H9 (cell line): ENCODE measurements around the gene SLC44A1. TPM values are rescaled to one million over a fixed set of nuclear protein-coding genes. Genes with fewer than 3 reads are reported as not detected.

ENCODE experiments used
- DNase-seq: peaks from one replicate; pipeline ENCODE4 v3.0.0-alpha.2; 2017
- H2AFZ ChIP-seq: one replicate; pipeline ENCODE4 v1.6.1; 2013; ENCODE audit warnings: mild to moderate bottlenecking, low read length, control low read depth, moderate library complexity
- H2AK5ac ChIP-seq: 2 replicates; pipeline ENCODE4 v1.6.1; 2013; ENCODE audit warnings: low read length, control low read depth, mixed read lengths; ENCODE audit not compliant: insufficient read length
- H2BK120ac ChIP-seq: one replicate; pipeline ENCODE4 v1.6.1; 2013; ENCODE audit warnings: low read depth, mild to moderate bottlenecking, low read length, control low read depth, inconsistent platforms; ENCODE audit not compliant: poor library complexity, severe bottlenecking
- H2BK12ac ChIP-seq: 2 replicates; pipeline ENCODE4 v1.6.1; 2013; ENCODE audit warnings: low read length, control low read depth, mixed read lengths, low read depth; ENCODE audit not compliant: insufficient read length
- H2BK15ac ChIP-seq: 2 replicates; pipeline ENCODE4 v1.6.1; 2013; ENCODE audit warnings: low read depth, low read length, control low read depth
- H2BK20ac ChIP-seq: one replicate; pipeline ENCODE4 v1.6.1; 2013; ENCODE audit warnings: low read depth, mild to moderate bottlenecking, low read length, control low read depth, inconsistent platforms; ENCODE audit not compliant: poor library complexity, severe bottlenecking
- H2BK5ac ChIP-seq: 2 replicates; pipeline ENCODE4 v1.6.1; 2013; ENCODE audit warnings: low read length, control low read depth, mixed read lengths; ENCODE audit not compliant: insufficient read length
- H3K14ac ChIP-seq: 2 replicates; pipeline ENCODE4 v1.6.1; 2013; ENCODE audit warnings: low read length, control low read depth; ENCODE audit not compliant: insufficient read depth
- H3K18ac ChIP-seq: 2 replicates; pipeline ENCODE4 v1.6.1; 2013; ENCODE audit warnings: low read depth, mild to moderate bottlenecking, mixed read lengths, low read length, control low read depth; ENCODE audit not compliant: insufficient read length
- H3K23ac ChIP-seq: 2 replicates; pipeline ENCODE4 v1.6.1; 2013; ENCODE audit warnings: low read length, control low read depth, mixed read lengths, low read depth; ENCODE audit not compliant: insufficient read length
- H3K23me2 ChIP-seq: 2 replicates; pipeline ENCODE4 v1.6.1; 2013; ENCODE audit warnings: low read depth, mild to moderate bottlenecking, mixed read lengths, low read length, control low read depth; ENCODE audit not compliant: insufficient read length, poor library complexity, severe bottlenecking
- H3K27ac ChIP-seq: 2 replicates; pipeline ENCODE4 v1.5.1; 2013; ENCODE audit warnings: low read length, control low read depth, mixed read lengths, low read depth; ENCODE audit not compliant: insufficient read length
- H3K27me3 ChIP-seq: 2 replicates; pipeline ENCODE4 v1.6.1; 2013; ENCODE audit warnings: low read length, control low read depth, inconsistent platforms; ENCODE audit not compliant: insufficient read depth
- H3K4ac ChIP-seq: 2 replicates; pipeline ENCODE4 v1.6.1; 2013; ENCODE audit warnings: low read depth, mild to moderate bottlenecking, control low read depth, inconsistent platforms, low read length, moderate library complexity
- H3K4me1 ChIP-seq: 2 replicates; pipeline ENCODE4 v1.6.1; 2013; ENCODE audit warnings: low read length, control low read depth, inconsistent platforms; ENCODE audit not compliant: insufficient read depth
- H3K4me2 ChIP-seq: 2 replicates; pipeline ENCODE4 v1.6.1; 2013; ENCODE audit warnings: low read length, control low read depth, mixed read lengths; ENCODE audit not compliant: insufficient read length, insufficient read depth
- H3K56ac ChIP-seq: 2 replicates; pipeline ENCODE4 v1.6.1; 2013; ENCODE audit warnings: low read depth, mild to moderate bottlenecking, mixed read lengths, low read length, control low read depth; ENCODE audit not compliant: insufficient read length
- H3K79me1 ChIP-seq: 2 replicates; pipeline ENCODE4 v1.6.1; 2013; ENCODE audit warnings: low read depth, mild to moderate bottlenecking, moderate library complexity, low read length, control low read depth, inconsistent platforms; ENCODE audit not compliant: insufficient read depth, poor library complexity, severe bottlenecking
- H3K79me2 ChIP-seq: 2 replicates; pipeline ENCODE4 v1.6.1; 2013; ENCODE audit warnings: low read length, control low read depth, inconsistent platforms; ENCODE audit not compliant: insufficient read depth
- H3K9ac ChIP-seq: 2 replicates; pipeline ENCODE4 v1.6.1; 2013; ENCODE audit warnings: low read length, control low read depth, mixed read lengths; ENCODE audit not compliant: insufficient read length; ENCODE audit errors: extremely low read depth
- H3K9me3 ChIP-seq: one replicate; pipeline ENCODE4 v1.6.1; 2013; ENCODE audit warnings: low read depth, low read length, inconsistent platforms; ENCODE audit not compliant: control insufficient read depth
- H3T11ph ChIP-seq: one replicate; pipeline ENCODE4 v1.6.1; 2013; ENCODE audit warnings: mild to moderate bottlenecking, low read length, control low read depth, inconsistent platforms
- H4K20me1 ChIP-seq: one replicate; pipeline ENCODE4 v1.6.1; 2013; ENCODE audit not compliant: control insufficient read depth, insufficient read length, insufficient read depth
- H4K5ac ChIP-seq: 2 replicates; pipeline ENCODE4 v1.6.1; 2013; ENCODE audit warnings: low read depth, mild to moderate bottlenecking, mixed read lengths, low read length, control low read depth; ENCODE audit not compliant: insufficient read length
- H4K8ac ChIP-seq: replicated peaks from 2 replicates; pipeline ENCODE4 v1.6.1; 2013; ENCODE audit warnings: low read length, control low read depth, mixed read lengths, low read depth; ENCODE audit not compliant: insufficient read length
- H4K91ac ChIP-seq: 2 replicates; pipeline ENCODE4 v1.6.1; 2013; ENCODE audit warnings: low read depth, mild to moderate bottlenecking, moderate library complexity, mixed read lengths, low read length, control low read depth; ENCODE audit not compliant: insufficient read length
- H3K27ac Mint-ChIP-seq, 3 experiments: 2 replicates in 2 of 3; 3 replicates in 1 of 3; pipeline ENCODE4 v1.8.0; 2020 to 2021; ENCODE audit warnings: mixed read lengths in 3 of 3, mild to moderate bottlenecking in 1 of 3, moderate library complexity in 1 of 3
- H3K27me3 Mint-ChIP-seq: 2 replicates; pipeline ENCODE4 v1.8.0; 2021; ENCODE audit warnings: low read depth, mild to moderate bottlenecking, moderate library complexity, mixed read lengths
- H3K36me3 Mint-ChIP-seq, 3 experiments: 2 replicates in 2 of 3; 3 replicates in 1 of 3; pipeline ENCODE4 v1.8.0; 2020 to 2021; ENCODE audit warnings: low read depth in 3 of 3, mixed read lengths in 3 of 3; ENCODE audit not compliant: insufficient read depth in 1 of 3
- H3K4me1 Mint-ChIP-seq, 2 experiments: 2 replicates each; pipeline ENCODE4 v1.8.0; 2020; ENCODE audit warnings: mixed read lengths in 2 of 2
- H3K4me3 Mint-ChIP-seq, 2 experiments: 2 replicates in 1 of 2; 3 replicates in 1 of 2; pipeline ENCODE4 v1.8.0; 2020 to 2021; ENCODE audit warnings: mild to moderate bottlenecking in 2 of 2, mixed read lengths in 2 of 2, moderate library complexity in 1 of 2
- H3K9me3 Mint-ChIP-seq, 2 experiments: 2 replicates in 1 of 2; 3 replicates in 1 of 2; pipeline ENCODE4 v1.8.0; 2020; ENCODE audit warnings: mild to moderate bottlenecking in 2 of 2, mixed read lengths in 2 of 2, moderate library complexity in 1 of 2
- WGBS: extraction: QIAGEN DNeasy Blood & Tissue Kit; methylation state at CpG from one replicate; pipeline ENCODE4 v1.1.7; 2013; ENCODE audit warnings: missing lambda C conversion rate, low lambda C conversion rate, mixed read lengths; ENCODE audit not compliant: insufficient read length; ENCODE audit errors: extremely low coverage; 5-methylcytosine and 5-hydroxymethylcytosine counted together
- total RNA-seq: library from RNA; stranded (reverse); gene quantifications from 2 replicates; pipeline ENCODE4 v1.2.1, GENCODE V29; 2021
- TF ChIP-seq, protein P1 (sequence below): fragments of 200-600 bp; sonication (generic); conservative IDR thresholded peaks from 3 replicates; pipeline ENCODE4 v1.8.0; 2021; ENCODE audit warnings: antibody characterized with exemption, mild to moderate bottlenecking

The SLC44A1 gene
- total RNA-seq, 1 experiment from 2014 or later: 60.7 TPM

DNA sequence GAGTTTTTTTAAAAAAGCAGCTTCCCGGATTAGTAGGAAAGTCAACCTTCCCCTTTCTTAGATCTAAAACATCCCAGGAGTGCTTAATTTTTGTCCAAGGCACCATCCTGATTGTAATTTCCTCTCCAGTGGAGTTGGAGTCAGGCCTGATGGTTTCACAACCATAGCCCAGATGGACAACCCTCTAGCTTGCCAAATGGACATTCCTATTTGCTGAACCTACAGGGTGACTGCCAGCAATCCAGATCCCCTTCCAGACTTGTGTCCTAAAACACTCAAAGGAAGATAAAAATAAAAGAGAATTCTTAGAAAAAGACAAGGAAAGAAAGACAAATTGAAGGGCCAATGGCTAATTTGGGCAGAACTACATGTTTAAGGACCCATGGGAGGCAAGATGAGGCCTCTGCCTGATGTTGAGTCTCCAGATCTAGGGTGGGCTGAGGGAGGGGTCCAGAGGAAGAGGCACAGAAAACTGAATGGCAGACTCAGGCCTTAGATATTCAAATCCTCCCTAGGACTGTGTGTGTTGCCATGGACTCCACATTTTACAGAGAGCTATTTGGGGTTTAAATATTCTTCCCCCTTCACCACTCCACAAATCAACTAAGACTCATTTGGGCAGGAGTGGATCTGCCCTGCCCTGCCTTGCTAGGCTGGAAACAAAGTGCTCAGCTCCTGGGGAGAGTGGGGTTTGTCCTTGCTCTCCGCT is 38.5 kb upstream of the SLC44A1 start:
- Histone ChIP-seq H3K23ac (no peak overlapping the region), H2AFZ (no peak overlapping the region), H4K20me1 (no peaks in the 10 kb centered on the region), H2BK15ac (no peak overlapping the region), H2BK12ac (no peak overlapping the region), H2BK120ac (no peak overlapping the region), H2BK20ac (no peak overlapping the region), H2AK5ac (no peak overlapping the region), H3K4ac (no peak overlapping the region), H3K9ac (no peak overlapping the region), H3K27ac (no peak overlapping the region), H4K8ac (no peak overlapping the region), H3K27me3 (no peaks in the 10 kb centered on the region), H3T11ph (no peak overlapping the region), H3K9me3 (no peaks in the 10 kb centered on the region), H3K4me1 (no peaks in the 10 kb centered on the region), H3K56ac (no peak overlapping the region), H4K91ac (no peak overlapping the region), H3K14ac (no peak overlapping the region), H2BK5ac (no peak overlapping the region), H3K18ac (no peak overlapping the region), H3K79me2 (no peaks in the 10 kb centered on the region), H3K4me2 (no peak overlapping the region), H3K23me2 (no peaks in the 10 kb centered on the region), H3K79me1 (no peaks in the 10 kb centered on the region), H4K5ac (no peak overlapping the region)
- H3K27me3 Mint-ChIP-seq: no peaks in the 10 kb centered on the region
- no CpG with 5 or more reads among the region's 2 CpGs for WGBS
- DNase-seq: no peak
- H3K9me3 Mint-ChIP-seq: no peaks in the 10 kb centered on the region
- no peaks in the 10 kb centered on the region; a peak in 1 of 7 replicates for H3K36me3 Mint-ChIP-seq
- H3K4me1 Mint-ChIP-seq: no peaks in the 10 kb centered on the region
- no peak overlapping the region for H3K27ac Mint-ChIP-seq
- H3K4me3 Mint-ChIP-seq: no peak overlapping the region
- TF ChIP-seq, protein P1, sequence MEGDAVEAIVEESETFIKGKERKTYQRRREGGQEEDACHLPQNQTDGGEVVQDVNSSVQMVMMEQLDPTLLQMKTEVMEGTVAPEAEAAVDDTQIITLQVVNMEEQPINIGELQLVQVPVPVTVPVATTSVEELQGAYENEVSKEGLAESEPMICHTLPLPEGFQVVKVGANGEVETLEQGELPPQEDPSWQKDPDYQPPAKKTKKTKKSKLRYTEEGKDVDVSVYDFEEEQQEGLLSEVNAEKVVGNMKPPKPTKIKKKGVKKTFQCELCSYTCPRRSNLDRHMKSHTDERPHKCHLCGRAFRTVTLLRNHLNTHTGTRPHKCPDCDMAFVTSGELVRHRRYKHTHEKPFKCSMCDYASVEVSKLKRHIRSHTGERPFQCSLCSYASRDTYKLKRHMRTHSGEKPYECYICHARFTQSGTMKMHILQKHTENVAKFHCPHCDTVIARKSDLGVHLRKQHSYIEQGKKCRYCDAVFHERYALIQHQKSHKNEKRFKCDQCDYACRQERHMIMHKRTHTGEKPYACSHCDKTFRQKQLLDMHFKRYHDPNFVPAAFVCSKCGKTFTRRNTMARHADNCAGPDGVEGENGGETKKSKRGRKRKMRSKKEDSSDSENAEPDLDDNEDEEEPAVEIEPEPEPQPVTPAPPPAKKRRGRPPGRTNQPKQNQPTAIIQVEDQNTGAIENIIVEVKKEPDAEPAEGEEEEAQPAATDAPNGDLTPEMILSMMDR: no peak
